Ishikawa (cell line): ENCODE measurements around the gene MAIP1.

ENCODE experiments used
- CEBPB ChIP-seq: IDR thresholded peaks from 2 replicates; pipeline ENCODE4 v1.6.1; 2012
- CREB1 ChIP-seq: IDR thresholded peaks from 2 replicates; pipeline ENCODE4 v1.6.1; 2012; ENCODE audit warnings: low read depth
- EGR1 ChIP-seq: IDR thresholded peaks from 2 replicates; pipeline ENCODE4 v1.6.1; 2012
- EP300 ChIP-seq: IDR thresholded peaks from 2 replicates; pipeline ENCODE4 v1.6.1; 2012; ENCODE audit warnings: borderline replicate concordance
- FOXM1 ChIP-seq: IDR thresholded peaks from 2 replicates; pipeline ENCODE4 v1.6.1; 2012; ENCODE audit warnings: low read depth, borderline replicate concordance
- NFIC ChIP-seq: IDR thresholded peaks from 2 replicates; pipeline ENCODE4 v1.6.1; 2012
- RAD21 ChIP-seq: IDR thresholded peaks from 2 replicates; pipeline ENCODE4 v1.6.1; 2012; ENCODE audit warnings: low read depth
- REST ChIP-seq: IDR thresholded peaks from 2 replicates; pipeline ENCODE4 v1.6.1; 2012; ENCODE audit warnings: low read depth, mild to moderate bottlenecking
- TAF1 ChIP-seq: IDR thresholded peaks from 2 replicates; pipeline ENCODE4 v1.6.1; 2012; ENCODE audit warnings: low read depth, mild to moderate bottlenecking
- TCF12 ChIP-seq: IDR thresholded peaks from 2 replicates; pipeline ENCODE4 v1.6.1; 2012; ENCODE audit warnings: low read depth
- TEAD4 ChIP-seq: IDR thresholded peaks from 2 replicates; pipeline ENCODE4 v1.6.1; 2012
- USF1 ChIP-seq: IDR thresholded peaks from 2 replicates; pipeline ENCODE4 v1.6.1; 2012
- YY1 ChIP-seq: IDR thresholded peaks from 2 replicates; pipeline ENCODE4 v1.6.1; 2012; ENCODE audit warnings: low read depth
- ZBTB7A ChIP-seq: IDR thresholded peaks from 2 replicates; pipeline ENCODE4 v1.6.1; 2012; ENCODE audit warnings: low read depth
- TF ChIP-seq, protein P1 (sequence below): IDR thresholded peaks from 2 replicates; pipeline ENCODE4 v1.6.1; 2012

Gene MAIP1

DNA sequence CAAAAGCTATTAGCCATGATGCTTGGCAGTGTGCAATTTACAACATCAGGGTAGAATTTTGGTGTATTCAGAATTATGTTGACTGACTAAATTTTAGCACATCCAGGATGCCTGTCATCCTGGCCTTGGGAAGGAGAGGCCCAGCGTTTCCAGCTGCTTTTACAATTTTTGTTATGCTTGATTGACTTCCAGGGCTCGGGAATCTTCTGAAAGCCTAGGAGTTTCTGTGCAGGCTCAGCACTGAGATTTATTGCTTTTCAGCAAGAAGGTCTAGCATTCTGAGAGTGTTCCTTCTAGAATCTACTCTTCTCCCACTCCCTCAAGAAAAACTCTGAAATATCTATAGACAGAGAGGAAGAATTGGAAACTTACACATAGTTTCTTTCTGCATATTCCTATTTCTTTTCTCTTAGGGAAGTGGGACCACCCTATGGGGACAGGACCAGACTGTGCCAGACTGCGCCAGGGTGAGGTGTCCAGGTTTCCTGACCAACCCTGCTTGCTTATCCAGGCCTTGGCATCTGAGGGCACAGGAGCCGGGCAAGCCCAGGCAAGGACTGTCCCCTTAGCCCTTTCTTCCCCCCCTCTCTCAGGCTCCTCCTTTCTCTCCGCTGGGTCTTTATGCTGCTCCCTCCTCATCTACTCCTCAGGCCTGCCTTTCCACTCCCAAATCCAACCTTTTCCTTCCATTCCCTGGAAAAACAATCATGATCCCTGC lies 26.9 kb downstream of the MAIP1 start:
- TF ChIP-seq NFIC, result no peak
- TF ChIP-seq ZBTB7A, result no peak
- no peak for TF ChIP-seq REST
- TF ChIP-seq CEBPB, result no peak

DNA sequence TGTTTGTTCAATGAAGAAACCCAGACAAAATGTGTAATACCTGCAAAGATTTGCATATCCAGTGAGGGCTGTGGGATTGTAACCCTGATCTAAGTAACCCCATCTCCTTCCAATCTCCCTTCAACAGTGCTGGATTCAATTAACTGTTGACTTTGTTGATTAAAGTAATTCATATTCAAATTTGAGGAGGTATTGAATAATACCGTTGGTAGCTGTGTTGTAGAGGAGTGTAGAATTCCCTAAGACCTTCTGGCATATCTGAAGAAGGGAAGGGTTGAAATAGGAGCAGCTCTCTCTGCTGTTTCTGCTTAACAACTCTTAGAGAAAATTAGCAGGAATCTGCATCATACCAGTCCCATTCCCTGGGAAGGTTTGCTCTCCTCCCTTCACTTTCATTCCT lies 28.2 kb downstream of the MAIP1 start:
- TF ChIP-seq TCF12, result no peak
- no peak for TF ChIP-seq NFIC
- TF ChIP-seq TAF1, result no peak
- TF ChIP-seq ZBTB7A, result no peak
- no peak for TF ChIP-seq REST
- TF ChIP-seq EP300, result no peak
- no peak for TF ChIP-seq CEBPB
- TF ChIP-seq TEAD4, result no peak
- TF ChIP-seq YY1, result no peak
- no peak for TF ChIP-seq USF1
- no peak for TF ChIP-seq FOXM1
- TF ChIP-seq CREB1, result no peak
- TF ChIP-seq, protein P1, sequence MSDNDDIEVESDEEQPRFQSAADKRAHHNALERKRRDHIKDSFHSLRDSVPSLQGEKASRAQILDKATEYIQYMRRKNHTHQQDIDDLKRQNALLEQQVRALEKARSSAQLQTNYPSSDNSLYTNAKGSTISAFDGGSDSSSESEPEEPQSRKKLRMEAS, result no peak

DNA sequence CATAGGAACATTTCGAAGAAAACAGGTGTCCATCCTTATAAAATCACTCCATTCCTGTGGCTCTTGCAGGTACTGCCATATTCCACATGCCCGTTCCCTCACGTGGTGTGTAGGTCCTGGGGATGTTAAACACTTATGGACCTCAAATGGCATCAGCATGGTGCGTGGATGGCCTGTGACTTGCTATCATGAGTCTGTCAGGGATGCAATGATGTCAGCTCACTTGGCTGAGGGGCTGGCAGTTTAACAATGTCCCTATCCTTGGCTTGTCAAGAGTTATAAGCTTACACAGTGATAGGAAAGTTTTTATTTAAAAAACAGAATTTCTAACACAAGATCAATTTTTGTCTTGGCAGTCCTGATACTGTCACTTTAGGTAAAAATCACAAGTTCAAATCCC lies 28.8 kb downstream of the MAIP1 start:
- TF ChIP-seq RAD21, result no peak
- TF ChIP-seq CREB1, result no peak
- TF ChIP-seq, protein P1, result no peak
- TF ChIP-seq NFIC, result no peak
- TF ChIP-seq TEAD4, result no peak
- no peak for TF ChIP-seq REST
- no peak for TF ChIP-seq TCF12
- TF ChIP-seq YY1, result no peak
- TF ChIP-seq CEBPB, result no peak
- TF ChIP-seq FOXM1, result no peak
- TF ChIP-seq EGR1, result no peak

GRCh38 chr2:199984755-199985154 lies 29.4 kb downstream of the MAIP1 start:
- TF ChIP-seq TCF12, result no peak
- no peak for TF ChIP-seq TEAD4
- no peak for TF ChIP-seq ZBTB7A
- TF ChIP-seq EP300, result no peak
- TF ChIP-seq, protein P1, result no peak
- no peak for TF ChIP-seq CEBPB
- no peak for TF ChIP-seq FOXM1

- TF ChIP-seq EGR1 (no peak), NFIC (no peak), EP300 (no peak), YY1 (peak; percentile 74), RAD21 (peak; percentile 55)
Observed at GRCh38 chr2:199985625-199986207, 30.3 kb downstream of the MAIP1 start.
